HG02852 (cell line): ENCODE results near the gene ACIN1.
"Not testable (repeated sequence)": the region's sequence is repeated elsewhere in the genome, so short reads cannot be mapped to it uniquely, and the experiment has no call there.

Experiments
- ATAC-seq: cut with Tn5 transposase; IDR thresholded peaks from one replicate; pipeline ENCODE4 v1.9.1; 2021; ENCODE audit warnings: mild to moderate bottlenecking, moderate library complexity; ENCODE audit not compliant: unreplicated experiment

Gene ACIN1

GRCh38 chr14:23123419-23123818 is 28.5 kb upstream of the ACIN1 start:
- no peak for ATAC-seq

GRCh38 chr14:23122086-23122485 is 27.1 kb upstream of the ACIN1 start:
- no peak for ATAC-seq

GRCh38 chr14:23121361-23121771 is 26.4 kb upstream of the ACIN1 start:
- no peak for ATAC-seq

GRCh38 chr14:23120541-23121251 is 25.8 kb upstream of the ACIN1 start:
- ATAC-seq: peak; percentile 76

- ATAC-seq: no peak
Observed at GRCh38 chr14:23119363-23120327, 24.7 kb upstream of the ACIN1 start.

- ATAC-seq: no peak
Observed at GRCh38 chr14:23118506-23119362, 23.8 kb upstream of the ACIN1 start, which contains the start of gene CEBPE. TSS of gene CEBPE (minus strand) at chr14:23119255. CDS start at chr14:23119091, 164 bp downstream.

- no peak for ATAC-seq
Observed at GRCh38 chr14:23117371-23118020, 22.6 kb upstream of the ACIN1 start.

GRCh38 chr14:23115918-23116317 is 21.0 kb upstream of the ACIN1 start:
- ATAC-seq: no peak

GRCh38 chr14:23115039-23115731 is 20.2 kb upstream of the ACIN1 start:
- ATAC-seq: no peak

GRCh38 chr14:23114669-23115038 is 19.7 kb upstream of the ACIN1 start:
- ATAC-seq: no peak

GRCh38 chr14:23114120-23114458 is 19.2 kb upstream of the ACIN1 start:
- ATAC-seq: no peak

GRCh38 chr14:23113431-23114119 is 18.6 kb upstream of the ACIN1 start:
- no peak for ATAC-seq

GRCh38 chr14:23112359-23113178 is 17.6 kb upstream of the ACIN1 start:
- no peak for ATAC-seq

GRCh38 chr14:23110579-23111365 is 15.8 kb upstream of the ACIN1 start:
- ATAC-seq: no peak

GRCh38 chr14:23109769-23110168 is 14.8 kb upstream of the ACIN1 start:
- no peak for ATAC-seq

- ATAC-seq: not testable (repeated sequence)
Observed at GRCh38 chr14:23108169-23108568, 13.2 kb upstream of the ACIN1 start.

GRCh38 chr14:23107620-23108019 is 12.7 kb upstream of the ACIN1 start:
- ATAC-seq: not testable (repeated sequence)

- no peak for ATAC-seq
Observed at GRCh38 chr14:23106747-23107045, 11.8 kb upstream of the ACIN1 start.
